Ishikawa (cell line): Measurements from ENCODE around the gene UBALD2.

Experiments used
- EGR1 ChIP-seq: IDR thresholded peaks from 2 replicates; pipeline ENCODE4 v1.6.1; 2012
- EP300 ChIP-seq: IDR thresholded peaks from 2 replicates; pipeline ENCODE4 v1.6.1; 2012; ENCODE audit warnings: borderline replicate concordance
- MAX ChIP-seq: IDR thresholded peaks from 2 replicates; pipeline ENCODE4 v1.6.1; 2012
- RAD21 ChIP-seq: IDR thresholded peaks from 2 replicates; pipeline ENCODE4 v1.6.1; 2012; ENCODE audit warnings: low read depth
- YY1 ChIP-seq: IDR thresholded peaks from 2 replicates; pipeline ENCODE4 v1.6.1; 2012; ENCODE audit warnings: low read depth
- ZBTB7A ChIP-seq: IDR thresholded peaks from 2 replicates; pipeline ENCODE4 v1.6.1; 2012; ENCODE audit warnings: low read depth

GRCh38 chr17:76223802-76224201 lies 41.3 kb upstream of the UBALD2 start:
- no peak for TF ChIP-seq YY1
- TF ChIP-seq EGR1 = no peak
- TF ChIP-seq ZBTB7A = no peak
- TF ChIP-seq RAD21 = no peak
- no peak for TF ChIP-seq MAX
- no peak for TF ChIP-seq EP300
